Neural progenitor cell (in vitro differentiated cells): ENCODE measurements around the gene TANC1. TPM values are rescaled to one million over a fixed set of nuclear protein-coding genes. Genes with fewer than 3 reads are reported as not detected.

Experiments
- DNase-seq: peaks from one replicate; pipeline ENCODE4 v3.0.0-alpha.2; 2016; ENCODE audit warnings: low spot score
- H2AFZ ChIP-seq: fragments of 200-600 bp; sonication (generic); replicated peaks from 2 replicates; pipeline ENCODE4 v1.6.1; 2016; ENCODE audit warnings: antibody characterized with exemption
- H3F3A ChIP-seq: fragments of 200-600 bp; sonication (generic); 2 replicates; pipeline ENCODE4 v1.6.1; 2016; ENCODE audit warnings: antibody characterized with exemption, low read depth
- H3K27ac ChIP-seq: fragments of 200-600 bp; sonication (generic); 2 replicates; pipeline ENCODE4 v1.5.1; 2016; ENCODE audit warnings: mild to moderate bottlenecking
- H3K27me3 ChIP-seq: fragments of 200-600 bp; sonication (generic); 2 replicates; pipeline ENCODE4 v1.6.1; 2016; ENCODE audit warnings: mild to moderate bottlenecking, moderate library complexity
- H3K36me3 ChIP-seq: fragments of 200-600 bp; sonication (generic); 2 replicates; pipeline ENCODE4 v1.5.1; 2016
- H3K4me1 ChIP-seq: fragments of 200-600 bp; sonication (generic); 2 replicates; pipeline ENCODE4 v1.6.1; 2016; ENCODE audit warnings: mixed run types
- H3K4me2 ChIP-seq: fragments of 200-600 bp; sonication (generic); 2 replicates; pipeline ENCODE4 v1.6.1; 2016
- H3K4me3 ChIP-seq: fragments of 200-600 bp; sonication (generic); 2 replicates; pipeline ENCODE4 v1.5.1; 2016
- H3K79me2 ChIP-seq: fragments of 200-600 bp; sonication (generic); 2 replicates; pipeline ENCODE4 v1.6.1; 2016; ENCODE audit warnings: low read depth
- H3K9ac ChIP-seq: fragments of 200-600 bp; sonication (generic); 2 replicates; pipeline ENCODE4 v1.6.1; 2016
- H3K9me3 ChIP-seq: fragments of 200-600 bp; sonication (generic); 2 replicates; pipeline ENCODE4 v1.5.1; 2016; ENCODE audit warnings: low read depth
- H4K20me1 ChIP-seq: fragments of 200-600 bp; sonication (generic); 2 replicates; pipeline ENCODE4 v1.6.1; 2016; ENCODE audit warnings: low read depth
- H3K27ac Mint-ChIP-seq: 3 replicates; pipeline ENCODE4 v1.8.0; 2021; ENCODE audit warnings: mixed read lengths
- H3K27me3 Mint-ChIP-seq: 2 replicates; pipeline ENCODE4 v1.8.0; 2022; ENCODE audit warnings: low read depth, mild to moderate bottlenecking, inconsistent platforms, moderate library complexity, mixed read lengths; ENCODE audit not compliant: insufficient read depth
- H3K36me3 Mint-ChIP-seq: 3 replicates; pipeline ENCODE4 v1.8.0; 2021; ENCODE audit warnings: mixed read lengths
- H3K4me1 Mint-ChIP-seq: 3 replicates; pipeline ENCODE4 v1.8.0; 2021; ENCODE audit warnings: mixed read lengths
- H3K4me3 Mint-ChIP-seq: 3 replicates; pipeline ENCODE4 v1.8.0; 2021; ENCODE audit warnings: mild to moderate bottlenecking, moderate library complexity, mixed read lengths
- H3K9me3 Mint-ChIP-seq: 3 replicates; pipeline ENCODE4 v1.8.0; 2020; ENCODE audit warnings: mixed read lengths
- CTCF ChIP-seq: fragments of 200-600 bp; sonication (generic); IDR thresholded peaks from 2 replicates; pipeline ENCODE4 v1.5.1; 2017; ENCODE audit warnings: antibody characterized with exemption, mild to moderate bottlenecking
- EZH2 ChIP-seq: fragments of 200-600 bp; sonication (generic); IDR thresholded peaks from 2 replicates; pipeline ENCODE4 v1.6.1; 2017; ENCODE audit warnings: antibody characterized with exemption, mild to moderate bottlenecking, moderate library complexity
- EZH2phosphoT487 ChIP-seq: fragments of 200-600 bp; sonication (generic); IDR thresholded peaks from 2 replicates; pipeline ENCODE4 v1.6.1; 2017; ENCODE audit warnings: antibody characterized with exemption
- total RNA-seq: library from RNA; depleted of rRNA; stranded (reverse); fragments of >200 nt; gene quantifications from 2 replicates; pipeline ENCODE4 v1.2.3, GENCODE V29; 2015; ENCODE audit warnings: low replicate concordance

TANC1 gene
- total RNA-seq, 1 donor from 2014 or later = 11.9 TPM

DNA sequence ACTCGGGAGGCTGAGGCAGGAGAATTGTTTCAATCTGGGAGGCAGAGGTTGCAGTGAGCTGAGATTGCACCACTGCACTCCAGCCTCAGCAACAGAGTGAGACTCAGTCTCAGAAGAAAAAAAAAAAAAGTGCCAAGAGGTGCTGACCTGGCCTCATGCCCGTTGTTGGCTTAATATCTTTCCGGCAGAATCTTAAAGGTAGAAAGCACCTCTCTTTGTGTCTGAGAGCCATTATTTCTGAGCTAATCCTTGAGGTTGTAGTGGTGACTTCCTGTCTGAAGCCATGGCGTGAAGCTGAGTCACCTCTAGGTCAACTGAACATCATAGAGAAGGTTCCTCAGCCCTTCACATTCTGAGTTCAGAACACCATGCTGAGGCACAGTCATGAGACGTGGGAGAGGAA lies 257.6 kb downstream of the TANC1 start:
- H3K27ac ChIP-seq = no peak overlapping the region
- H3K9ac ChIP-seq = no peak overlapping the region
- no peaks in the 10 kb centered on the region for H4K20me1 ChIP-seq
- H3K4me2 ChIP-seq = no peak overlapping the region
- Mint-ChIP-seq H3K27ac (peak overlapping the region; percentile 82), H3K4me3 (no peak overlapping the region), H3K36me3 (peaks cover 44% of the 10 kb centered on the region), H3K27me3 (peaks cover 4% of the 10 kb centered on the region), H3K9me3 (no peaks in the 10 kb centered on the region), H3K4me1 (peaks cover 43% of the 10 kb centered on the region)
- no peaks in the 10 kb centered on the region for H3K79me2 ChIP-seq
- no peaks in the 10 kb centered on the region for H3K36me3 ChIP-seq
- no peaks in the 10 kb centered on the region for H3K9me3 ChIP-seq
- peaks cover 14% of the 10 kb centered on the region for H3K4me1 ChIP-seq
- no peaks in the 10 kb centered on the region for H3F3A ChIP-seq
- no peak for DNase-seq
- TF ChIP-seq EZH2phosphoT487 (no peak), EZH2 (no peak), CTCF (no peak)
- H3K4me3 ChIP-seq = no peak overlapping the region
- H3K27me3 ChIP-seq = no peaks in the 10 kb centered on the region
- H2AFZ ChIP-seq = no peak overlapping the region

DNA sequence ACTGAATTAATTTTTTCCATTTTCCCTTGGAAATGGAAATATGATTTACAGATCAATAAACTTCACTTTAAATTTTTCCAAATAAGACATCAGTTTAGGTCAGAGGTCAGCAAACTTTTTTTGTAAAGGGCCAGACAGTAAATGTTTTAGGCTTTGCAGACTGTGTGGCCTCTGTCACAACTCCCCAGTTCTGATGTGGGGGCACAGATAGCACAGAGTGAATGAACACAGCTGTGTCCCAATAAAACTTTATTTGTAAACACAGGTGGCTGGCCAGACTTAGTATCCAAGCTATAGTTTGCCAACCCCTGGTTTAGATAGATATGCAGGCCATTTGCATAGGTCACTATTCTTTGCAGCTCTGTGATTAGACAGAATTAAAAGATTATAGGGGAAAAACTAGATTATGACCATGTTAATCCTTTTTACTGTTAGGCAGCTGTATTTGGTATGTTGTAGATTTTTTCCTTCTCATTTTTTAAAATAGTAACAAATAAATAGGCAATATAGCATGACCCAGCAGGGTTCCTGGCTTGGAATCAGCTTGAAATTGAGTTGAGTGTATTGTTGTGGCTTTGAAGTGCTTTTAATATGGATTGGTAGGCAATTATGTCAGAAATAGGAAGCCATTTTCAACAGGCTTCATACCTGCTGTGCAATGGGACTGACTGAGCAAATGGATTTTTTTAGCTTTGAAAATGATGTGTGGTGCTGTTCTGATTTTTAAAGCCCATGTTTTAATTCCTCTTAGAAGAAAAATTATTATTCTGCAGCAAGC lies 258.4 kb downstream of the TANC1 start:
- Histone ChIP-seq H3K27ac (no peak overlapping the region), H4K20me1 (no peaks in the 10 kb centered on the region), H3K79me2 (no peaks in the 10 kb centered on the region), H3K4me2 (no peak overlapping the region), H3K4me3 (no peak overlapping the region), H2AFZ (no peak overlapping the region), H3K9me3 (no peaks in the 10 kb centered on the region), H3F3A (no peaks in the 10 kb centered on the region), H3K36me3 (no peaks in the 10 kb centered on the region), H3K9ac (no peak overlapping the region), H3K4me1 (peaks cover 14% of the 10 kb centered on the region), H3K27me3 (no peaks in the 10 kb centered on the region)
- Mint-ChIP-seq H3K4me3 (no peak overlapping the region), H3K4me1 (peaks cover 43% of the 10 kb centered on the region), H3K27ac (no peak overlapping the region), H3K27me3 (peaks cover 4% of the 10 kb centered on the region), H3K9me3 (no peaks in the 10 kb centered on the region), H3K36me3 (peaks cover 44% of the 10 kb centered on the region)
- TF ChIP-seq EZH2phosphoT487 (no peak), EZH2 (no peak), CTCF (no peak)
- no peak for DNase-seq

GRCh38 chr2:159227467-159227866 lies 259.0 kb downstream of the TANC1 start:
- DNase-seq = no peak

More at GRCh38 chr2:159227467-159227866, 259.0 kb downstream of the TANC1 start:
- Histone ChIP-seq H3K4me2 (no peak overlapping the region), H2AFZ (no peak overlapping the region), H3K4me3 (no peak overlapping the region), H3K9me3 (no peaks in the 10 kb centered on the region), H3K9ac (no peak overlapping the region), H3K36me3 (no peaks in the 10 kb centered on the region), H3K27me3 (no peaks in the 10 kb centered on the region), H3K79me2 (no peaks in the 10 kb centered on the region), H3K4me1 (peaks cover 14% of the 10 kb centered on the region), H4K20me1 (no peaks in the 10 kb centered on the region), H3K27ac (no peak overlapping the region), H3F3A (no peaks in the 10 kb centered on the region)
- peak overlapping the region; percentile 27 for H3K4me3 Mint-ChIP-seq
- peaks cover 4% of the 10 kb centered on the region for H3K27me3 Mint-ChIP-seq
- peaks cover 43% of the 10 kb centered on the region for H3K4me1 Mint-ChIP-seq
- H3K36me3 Mint-ChIP-seq = peaks cover 44% of the 10 kb centered on the region
- H3K27ac Mint-ChIP-seq = peak overlapping the region; percentile 78
- TF ChIP-seq EZH2phosphoT487 = no peak
- TF ChIP-seq CTCF = no peak
- no peak for TF ChIP-seq EZH2
- no peaks in the 10 kb centered on the region for H3K9me3 Mint-ChIP-seq
